ENCODE measurements around the gene CD5L. TPM values are rescaled to one million over a fixed set of nuclear protein-coding genes. Genes with fewer than 3 reads are reported as not detected.

Gene CD5L
- total RNA-seq, 2 experiments from 2014 or later: not detected

DNA sequence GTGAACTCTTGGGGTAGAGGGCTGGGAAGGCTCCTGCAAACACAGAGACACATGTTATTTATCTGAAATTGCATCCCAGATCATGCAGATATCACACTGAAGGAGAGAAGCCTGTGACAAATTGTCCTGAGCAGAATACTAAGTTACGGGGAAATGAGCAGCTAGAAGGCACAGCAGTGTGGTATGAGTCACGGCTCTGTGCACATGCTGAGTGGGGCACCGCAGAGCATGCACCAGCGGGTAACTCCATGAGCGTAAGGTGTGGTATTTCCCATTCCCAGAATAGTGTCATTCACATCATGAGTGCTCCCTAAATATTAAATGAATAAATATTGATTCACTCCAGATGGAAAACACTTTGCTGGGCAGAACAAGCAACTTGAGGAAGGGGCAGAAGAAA, 43.4 kb downstream of the CD5L start:
- no peak for DNase-seq
- ChIA-PET POLR2A (no interaction called here), CTCF (interaction anchor here (1.1 kb wide), 1 partner anchor 11 kb away, joined by 3 read pairs; no protein-coding TSS in a partner anchor)
- Mint-ChIP-seq H3K4me1 (no peaks in the 10 kb centered on the region), H3K36me3 (ENCODE audit: low read depth) (no peaks in the 10 kb centered on the region), H3K27ac (no peak overlapping the region), H3K27me3 (peaks cover 2% of the 10 kb centered on the region), H3K4me3 (no peak overlapping the region), H3K9me3 (peaks cover 6% of the 10 kb centered on the region)

DNA sequence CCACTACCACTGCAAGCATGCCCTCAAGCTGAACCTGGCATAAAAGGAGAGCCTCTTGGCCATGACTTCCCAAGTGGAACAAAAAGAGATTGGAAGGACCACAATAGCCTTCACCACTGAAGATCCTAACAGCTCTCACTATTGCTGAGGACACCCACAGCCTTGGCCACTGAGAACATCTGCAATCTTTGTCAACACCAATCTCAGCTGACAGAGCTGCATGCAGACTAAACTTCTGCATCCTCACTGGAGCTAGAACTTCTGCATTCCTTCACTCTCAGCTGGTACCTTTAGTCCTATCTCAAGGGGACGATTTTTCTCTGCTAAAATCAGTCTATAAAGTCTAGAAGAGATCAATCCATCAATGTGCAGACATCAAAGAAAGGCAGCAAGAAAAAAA, 56.4 kb downstream of the CD5L start:
- Mint-ChIP-seq H3K36me3 (ENCODE audit: low read depth) (no peaks in the 10 kb centered on the region), H3K9me3 (peaks cover 4% of the 10 kb centered on the region), H3K27ac (no peak overlapping the region), H3K4me1 (peaks cover 6% of the 10 kb centered on the region), H3K4me3 (no peak overlapping the region), H3K27me3 (peaks cover 8% of the 10 kb centered on the region)
- POLR2A ChIA-PET: interaction anchor here (0.6 kb wide), 1 partner anchor 8 kb away, joined by 3 read pairs; no protein-coding TSS in a partner anchor
- no peak for DNase-seq
- CTCF ChIA-PET: no interaction called here

DNA sequence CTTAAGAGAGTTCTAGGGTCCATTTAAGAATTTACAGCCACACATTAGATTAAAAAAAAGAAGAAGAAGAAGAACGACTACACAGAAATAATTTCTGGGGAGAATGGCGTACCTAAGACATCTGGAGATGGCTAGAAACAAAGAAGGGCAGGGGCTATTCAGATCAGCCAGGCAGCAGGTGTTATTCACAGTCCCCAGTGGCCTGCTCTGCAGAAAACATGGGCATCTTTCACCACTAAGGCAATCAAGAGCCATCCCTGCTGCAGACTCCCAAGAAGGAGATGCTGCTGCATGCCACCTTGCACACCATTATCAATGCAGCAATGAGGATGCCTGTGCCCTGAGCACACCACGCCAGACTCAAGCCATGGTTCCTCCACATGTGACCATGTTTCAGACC, 56.8 kb downstream of the CD5L start:
- Mint-ChIP-seq H3K27me3 (peaks cover 5% of the 10 kb centered on the region), H3K4me3 (no peak overlapping the region), H3K9me3 (peaks cover 2% of the 10 kb centered on the region), H3K36me3 (ENCODE audit: low read depth) (no peaks in the 10 kb centered on the region), H3K27ac (no peak overlapping the region), H3K4me1 (peaks cover 6% of the 10 kb centered on the region)
- ChIA-PET CTCF (no interaction called here), POLR2A (interaction anchor here (0.6 kb wide), 1 partner anchor 9 kb away, joined by 3 read pairs; no protein-coding TSS in a partner anchor)
- no peak for DNase-seq

DNA sequence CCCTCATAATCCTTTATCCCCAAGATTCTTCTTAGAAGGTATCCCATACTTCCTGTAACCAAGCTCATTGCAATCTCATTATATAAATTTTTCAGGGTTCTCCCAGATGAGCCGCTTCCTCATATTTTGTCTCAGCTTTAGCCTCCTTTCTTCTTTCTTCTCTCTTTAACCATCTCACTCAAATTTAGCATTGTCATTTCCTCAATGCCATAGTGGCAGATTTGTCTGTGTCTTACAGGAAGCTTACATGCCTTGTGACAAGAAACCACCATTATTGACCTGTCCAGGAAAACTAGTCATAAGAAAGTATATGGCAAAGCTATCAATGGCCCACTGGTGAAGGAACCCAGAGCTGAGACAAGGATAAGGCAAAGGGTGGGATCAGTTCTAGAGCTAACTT, 58.7 kb downstream of the CD5L start:
- H3K4me3 Mint-ChIP-seq: no peak overlapping the region
- DNase-seq: no peak
- POLR2A ChIA-PET: no interaction called here
- peaks cover 6% of the 10 kb centered on the region for H3K4me1 Mint-ChIP-seq
- peaks cover 1% of the 10 kb centered on the region for H3K27me3 Mint-ChIP-seq
- no peak overlapping the region for H3K27ac Mint-ChIP-seq
- H3K36me3 Mint-ChIP-seq (ENCODE audit: low read depth): no peaks in the 10 kb centered on the region
- CTCF ChIA-PET: no interaction called here
- H3K9me3 Mint-ChIP-seq: peaks cover 2% of the 10 kb centered on the region

DNA sequence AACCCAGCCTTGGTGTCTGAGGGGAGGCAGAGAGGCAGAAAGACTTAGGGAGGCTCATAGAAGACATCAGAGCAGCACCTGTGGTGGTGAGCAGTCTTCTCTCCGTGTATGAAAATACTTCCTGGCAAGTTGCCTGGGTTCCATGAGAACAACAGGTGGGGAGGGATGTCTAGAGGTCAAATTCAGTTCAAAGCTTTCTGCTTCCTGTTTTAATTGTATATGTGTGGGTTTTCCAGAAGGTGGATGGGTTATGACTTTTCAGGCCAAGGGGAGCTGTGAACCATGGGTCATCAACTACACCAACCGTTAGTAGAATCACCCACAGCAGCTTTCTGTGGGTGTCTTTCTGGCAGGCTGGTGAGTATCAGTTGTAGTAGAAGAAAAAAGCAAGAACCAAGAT, 60.6 kb downstream of the CD5L start:
- Mint-ChIP-seq H3K9me3 (peaks cover 2% of the 10 kb centered on the region), H3K36me3 (ENCODE audit: low read depth) (no peaks in the 10 kb centered on the region), H3K27ac (no peak overlapping the region), H3K4me3 (no peak overlapping the region), H3K4me1 (peaks cover 6% of the 10 kb centered on the region), H3K27me3 (peaks cover 1% of the 10 kb centered on the region)
- ChIA-PET POLR2A (no interaction called here), CTCF (interaction anchor here (0.6 kb wide), 1 partner anchor 1500 kb away, joined by 3 read pairs; no protein-coding TSS in a partner anchor)
- DNase-seq: no peak

Other genes starting within 250 kb of the CD5L start
- not detected for gene FCRL4, start 243.7 kb downstream of the CD5L start, total RNA-seq
- under 1 TPM; 0.10 to 0.20 TPM for gene FCRL3, start 141.0 kb downstream of the CD5L start, total RNA-seq
- not detected for gene FCRL2, start 64.7 kb downstream of the CD5L start, total RNA-seq
- gene FCRL1, start 21.7 kb downstream of the CD5L start, total RNA-seq: under 1 TPM in 1 of 2 experiments, not detected in 1; 0.22 TPM
- not detected for gene KIRREL1, start 151.8 kb upstream of the CD5L start, total RNA-seq